Mesenteric fat pad (tissue), 1 donor: ENCODE measurements around the gene MYO6. TPM values are rescaled to one million over a fixed set of nuclear protein-coding genes. Genes with fewer than 3 reads are reported as not detected.
A peak's percentile ranks its signal among the peaks of the same experiment; 100 is the strongest.
"Not testable (repeated sequence)": the region's sequence is repeated elsewhere in the genome, so short reads cannot be mapped to it uniquely, and the experiment has no call there.

Experiments
- DNase-seq: peaks from one replicate; pipeline ENCODE4 v3.0.0-alpha.2; 2020; ENCODE audit warnings: low spot score
- long read RNA-seq: library from polyadenylated mRNA; unstranded; transcript quantifications from one replicate; pipeline ENCODE4 v2.0.0, GENCODE V29; 2020
- total RNA-seq: library from RNA; stranded (reverse); fragmentation: NEBNext Ultra II Directional; extraction: Animal tissue kit (Norgen Biotek cat#: 25700); gene quantifications from one replicate; pipeline ENCODE4 v1.2.1, GENCODE V29; 2021
- donor health status: DM: yes; HTN: yes; CAD: no.

Gene MYO6
- total RNA-seq: 19.9 TPM
- long read RNA-seq, partial matches to known transcripts: 64 of 77 reads
- long read RNA-seq, other reads (novel, unspliced or antisense): 13 of 77 reads

- DNase-seq: peak; percentile 91
These were observed at the start of gene MYO6 for GRCh38 chr6:75748743-75749538. TSS of gene MYO6 (plus strand) at chr6:75749239. CDS start at chr6:75817548, 68,309 bp downstream.

GRCh38 chr6:75708334-75708733 lies 40.7 kb upstream of the MYO6 start:
- not testable (repeated sequence) for DNase-seq

- no peak for DNase-seq
These were observed 37.9 kb upstream of the MYO6 start for GRCh38 chr6:75711173-75711572.

GRCh38 chr6:75719133-75719532 lies 29.9 kb upstream of the MYO6 start:
- DNase-seq: no peak

GRCh38 chr6:75723382-75723781 lies 25.7 kb upstream of the MYO6 start:
- DNase-seq: no peak

- DNase-seq: no peak
These were observed 21.8 kb upstream of the MYO6 start for GRCh38 chr6:75727206-75727605.

- not testable (repeated sequence) for DNase-seq
These were observed 18.0 kb upstream of the MYO6 start for GRCh38 chr6:75731029-75731428.

- DNase-seq: no peak
These were observed 13.4 kb upstream of the MYO6 start for GRCh38 chr6:75735491-75736186.

- DNase-seq: no peak
These were observed 5.1 kb upstream of the MYO6 start for GRCh38 chr6:75743971-75744370.

GRCh38 chr6:75745404-75745803 lies 3.6 kb upstream of the MYO6 start:
- DNase-seq: no peak

- no peak for DNase-seq
These were observed 2.8 kb upstream of the MYO6 start for GRCh38 chr6:75746221-75746620.

GRCh38 chr6:75747152-75747992 lies 1.7 kb upstream of the MYO6 start:
- no peak for DNase-seq

- DNase-seq: no peak
These were observed 866 bp upstream of the MYO6 start for GRCh38 chr6:75748003-75748742.

- DNase-seq: no peak
These were observed 2.4 kb downstream of the MYO6 start for GRCh38 chr6:75751443-75751842.

GRCh38 chr6:75752365-75752764 lies 3.3 kb downstream of the MYO6 start:
- no peak for DNase-seq

- DNase-seq: no peak
These were observed 6.7 kb downstream of the MYO6 start for GRCh38 chr6:75755704-75756103.

GRCh38 chr6:75757295-75757694 lies 8.3 kb downstream of the MYO6 start:
- DNase-seq: no peak

- DNase-seq: no peak
These were observed 9.0 kb downstream of the MYO6 start for GRCh38 chr6:75758061-75758460.

- DNase-seq: no peak
These were observed 10.2 kb downstream of the MYO6 start for GRCh38 chr6:75759207-75759606.

- no peak for DNase-seq
These were observed 11.3 kb downstream of the MYO6 start for GRCh38 chr6:75760320-75760719.

GRCh38 chr6:75761489-75761888 lies 12.4 kb downstream of the MYO6 start:
- no peak for DNase-seq
